NCI-H128 (cell line): ENCODE results near the gene RIOK3.
"Not testable (repeated sequence)": the region's sequence is repeated elsewhere in the genome, so short reads cannot be mapped to it uniquely, and the experiment has no call there.

Experiments
- DNase-seq: peaks from one replicate; lab custom pipeline; 2025; ENCODE audit not compliant: unreplicated experiment; lab: John Stamatoyannopoulos, UW

RIOK3 gene

DNA sequence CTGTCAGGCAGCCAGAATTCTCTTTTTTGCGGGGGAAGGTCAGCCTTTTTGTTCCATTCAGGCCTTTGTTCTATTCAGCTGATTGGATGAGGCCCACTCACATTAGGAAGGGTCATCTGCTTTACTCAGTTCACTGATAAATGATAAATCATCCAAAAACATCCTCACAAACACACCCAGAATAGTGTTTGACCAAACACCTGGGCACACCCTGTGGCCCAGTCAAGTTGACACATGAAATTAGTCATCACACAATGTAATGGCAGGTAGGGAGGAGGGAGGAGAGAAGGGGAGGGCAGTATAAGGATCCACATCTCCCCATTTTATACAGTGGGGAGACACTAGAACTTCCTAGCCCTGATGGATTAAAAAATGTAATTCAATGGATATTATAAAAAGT is 41.9 kb downstream of the RIOK3 start:
- DNase-seq, result no peak

DNA sequence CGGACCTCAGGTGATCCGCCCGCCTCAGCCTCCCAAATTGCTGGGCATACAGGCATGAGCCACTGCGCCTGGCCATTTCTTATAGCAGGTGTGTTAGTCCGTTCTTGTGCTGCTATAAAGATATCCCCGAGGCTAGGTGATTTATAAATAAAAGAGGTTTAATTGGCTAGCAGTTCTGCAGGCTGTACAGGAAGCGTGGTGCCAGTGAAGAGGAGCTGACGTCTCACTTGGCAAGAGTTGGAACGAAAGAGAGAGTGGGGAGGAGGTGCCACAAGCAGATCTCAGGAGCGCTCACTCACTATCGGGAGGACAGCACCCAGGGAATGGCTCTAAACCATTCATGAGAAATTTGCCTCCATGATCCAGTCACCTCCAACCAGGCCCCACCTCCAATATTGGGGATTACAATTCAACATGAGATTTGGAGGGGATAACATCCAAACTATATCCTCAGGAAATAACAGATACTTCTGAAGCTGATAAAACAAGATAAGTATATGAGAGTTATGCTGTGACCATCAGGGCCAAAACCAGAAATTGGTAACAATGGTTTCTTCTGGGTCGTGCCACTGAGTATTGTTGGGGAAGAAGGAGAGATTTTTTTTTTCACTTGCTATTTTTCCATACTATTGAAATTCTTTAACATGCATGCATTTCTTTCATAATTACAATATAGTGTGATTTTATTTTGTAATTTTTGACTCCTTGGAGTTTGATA is 42.8 kb downstream of the RIOK3 start:
- DNase-seq, result no peak

- DNase-seq, result no peak
These were observed 45.0 kb downstream of the RIOK3 start for GRCh38 chr18:23498117-23498516.

DNA sequence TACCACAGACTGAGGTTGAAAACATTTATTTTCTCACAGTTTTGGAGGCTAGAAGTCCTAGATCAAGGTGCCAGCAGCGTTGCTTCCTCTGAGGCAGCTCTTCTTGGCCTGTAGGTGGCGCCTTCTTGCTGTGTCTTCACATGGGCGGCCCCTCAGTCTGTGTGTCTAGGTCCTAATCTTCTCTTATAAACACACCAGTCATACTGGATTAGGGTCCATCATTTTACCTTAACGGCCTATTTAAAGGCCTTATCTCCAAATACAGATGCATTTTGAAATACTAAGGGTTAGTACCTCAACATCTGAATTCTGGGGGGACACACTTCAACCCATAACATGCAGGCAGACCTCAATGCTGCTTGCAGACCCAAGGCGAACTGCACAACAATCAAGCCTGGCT is 45.8 kb downstream of the RIOK3 start:
- peak; percentile 40 for DNase-seq

DNA sequence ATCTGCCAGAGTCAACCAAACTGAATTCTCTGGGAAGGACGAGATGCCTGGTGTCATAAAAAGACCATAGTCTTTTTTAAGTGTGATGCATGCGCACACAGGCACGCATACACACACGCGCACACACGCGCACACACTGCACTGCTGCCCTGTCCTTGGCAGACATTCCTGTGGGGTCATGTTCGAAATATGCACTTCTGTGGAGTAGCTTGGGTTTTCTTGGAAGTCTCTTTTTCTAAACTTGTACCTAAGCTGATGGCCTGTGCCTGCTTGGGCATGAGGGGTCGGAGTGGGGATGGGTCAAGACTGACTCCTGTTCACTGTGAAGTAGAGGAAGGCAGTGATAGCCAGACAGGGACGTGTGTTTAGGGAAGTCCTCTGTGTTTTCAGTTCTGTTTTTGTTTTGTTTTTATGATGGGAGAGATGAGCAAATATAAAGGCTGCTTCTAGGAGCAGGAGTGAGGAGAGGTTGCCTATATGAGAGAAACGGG is 46.2 kb downstream of the RIOK3 start:
- no peak for DNase-seq

- no peak for DNase-seq
These were observed 48.5 kb downstream of the RIOK3 start for GRCh38 chr18:23501626-23502025.

DNA sequence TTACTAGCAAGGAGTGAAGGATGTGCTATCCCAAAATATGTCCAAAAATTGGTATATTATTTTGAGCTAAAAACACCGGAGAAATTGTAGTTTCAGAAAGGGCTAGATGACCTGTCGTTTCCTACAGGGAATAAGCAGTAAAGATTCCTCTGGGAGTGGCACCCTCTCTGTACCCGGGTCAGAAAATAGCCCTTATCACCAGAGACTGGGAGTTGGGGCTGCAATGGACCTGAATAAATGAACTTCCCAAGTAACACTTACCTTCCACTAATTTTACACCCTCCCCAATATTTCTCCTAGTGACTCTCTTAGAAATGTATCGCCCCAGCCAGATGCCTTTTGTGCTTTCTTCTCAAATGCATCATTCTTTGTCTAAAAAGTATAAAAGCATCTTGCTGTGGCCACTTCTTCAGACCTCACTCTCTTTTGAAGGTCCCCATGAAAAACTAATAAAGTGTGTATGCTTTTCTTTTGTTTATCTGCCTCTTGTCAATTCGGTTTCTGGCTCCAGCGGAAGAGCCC is 49.5 kb downstream of the RIOK3 start:
- no peak for DNase-seq

DNA sequence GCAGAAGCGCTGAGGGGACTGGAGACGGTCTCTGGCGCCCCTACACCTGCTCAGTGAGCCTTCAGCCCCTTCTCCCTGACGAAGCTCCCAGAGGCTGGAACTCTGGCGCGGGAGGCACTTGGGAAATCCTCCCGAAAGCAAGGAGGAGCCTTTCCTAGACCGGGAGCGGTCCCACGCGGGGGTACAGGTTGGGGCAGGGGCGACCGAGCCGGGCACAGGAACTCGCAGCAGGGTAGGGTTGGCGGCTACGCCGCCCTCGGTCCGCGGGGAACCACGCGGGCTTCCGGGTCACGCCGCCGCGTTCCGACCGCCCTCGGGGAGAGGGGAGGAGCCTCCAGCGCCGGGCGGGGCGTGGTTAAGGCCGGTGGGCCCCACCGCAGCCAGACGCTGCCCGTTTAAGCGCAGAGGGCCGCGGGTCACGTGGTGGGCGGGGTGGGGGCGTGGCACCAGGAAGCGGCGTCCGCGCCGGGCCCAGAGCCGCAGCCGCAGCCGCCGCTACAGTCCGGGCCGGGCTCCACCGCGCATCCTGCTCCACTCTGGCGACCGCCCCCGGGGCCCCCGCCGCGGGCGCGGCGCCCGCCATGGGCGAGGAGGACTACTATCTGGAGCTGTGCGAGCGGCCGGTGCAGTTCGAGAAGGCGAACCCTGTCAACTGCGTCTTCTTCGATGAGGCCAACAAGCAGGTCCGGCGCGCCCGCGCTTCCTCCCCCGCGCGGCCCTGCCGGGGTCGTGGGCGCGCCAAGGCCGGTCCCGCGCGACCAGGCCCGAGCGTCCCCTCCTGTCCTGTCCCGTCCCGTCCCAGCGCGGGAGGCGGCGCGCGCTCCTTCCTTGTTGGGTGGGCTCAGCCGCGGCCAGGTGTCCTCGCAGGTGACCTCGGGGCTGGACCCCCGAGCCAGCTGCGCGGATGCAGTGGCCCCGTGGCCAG is 50.2 kb downstream of the RIOK3 start, which contains the start of gene RMC1:
RMC1 (plus strand) TSS at position 474 of the 925 bp plus-strand sequence; CDS start at position 582, 108 bp downstream.
- peak; percentile 89 for DNase-seq

DNA sequence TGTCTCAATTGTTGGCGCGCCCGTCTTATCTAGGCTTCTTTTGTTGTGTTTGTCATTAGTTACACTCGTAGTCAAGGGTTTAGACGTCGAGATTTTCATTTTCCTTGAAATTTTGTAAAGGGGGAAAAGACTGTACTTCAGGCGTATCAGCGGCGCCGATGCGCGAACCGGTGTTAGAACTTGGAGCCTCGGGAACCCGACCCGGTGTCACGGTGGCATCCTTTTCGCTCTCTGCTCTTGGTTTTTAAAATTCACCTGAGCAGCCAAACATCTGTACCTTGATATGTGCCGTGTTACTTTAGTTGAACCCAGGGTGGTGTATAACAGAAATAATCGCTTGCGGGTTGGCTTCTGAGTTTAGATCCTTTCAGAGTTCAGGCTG is 50.9 kb downstream of the RIOK3 start:
- no peak for DNase-seq

DNA sequence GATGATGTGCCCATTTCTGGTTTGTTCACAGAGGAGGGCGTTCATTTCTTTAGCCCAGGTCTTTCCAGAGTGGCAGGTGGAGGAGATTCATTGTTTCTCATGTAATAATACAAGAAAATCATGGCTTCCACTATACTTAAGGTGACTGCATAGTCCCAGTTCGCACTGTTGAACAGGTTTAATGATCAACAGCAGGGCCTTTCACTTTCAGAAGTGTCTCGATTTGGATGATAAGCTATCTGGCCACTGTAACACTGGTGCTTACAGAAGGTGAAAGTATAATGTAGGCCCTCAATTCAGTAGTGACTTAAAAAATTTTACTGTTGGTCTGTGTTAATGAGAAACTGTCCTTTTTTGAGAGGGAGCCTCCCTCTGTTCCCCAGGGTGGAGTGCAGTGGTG is 51.6 kb downstream of the RIOK3 start:
- no peak for DNase-seq

GRCh38 chr18:23506393-23506792 is 53.3 kb downstream of the RIOK3 start:
- DNase-seq, result no peak

GRCh38 chr18:23510923-23511322 is 57.8 kb downstream of the RIOK3 start:
- not testable (repeated sequence) for DNase-seq

DNA sequence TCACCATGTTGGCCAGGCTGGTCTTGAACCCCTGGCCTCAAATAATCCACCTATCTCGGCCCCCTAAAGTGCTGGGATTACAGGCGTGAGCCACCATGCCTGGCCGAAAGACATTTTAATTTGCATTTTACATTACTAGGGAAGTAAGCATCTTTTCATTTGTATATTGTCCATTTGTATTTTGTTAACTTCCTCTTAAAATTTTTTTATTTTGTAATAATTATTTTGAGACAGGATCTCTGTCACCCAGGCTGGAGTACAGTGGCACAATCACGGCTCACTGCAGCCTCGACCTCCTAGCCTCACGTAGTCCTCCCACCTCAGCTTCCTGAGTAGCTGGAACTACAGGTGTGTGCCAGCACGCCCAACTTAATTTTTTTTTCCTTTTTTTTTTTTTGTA is 59.1 kb downstream of the RIOK3 start:
- DNase-seq, result not testable (repeated sequence)

DNA sequence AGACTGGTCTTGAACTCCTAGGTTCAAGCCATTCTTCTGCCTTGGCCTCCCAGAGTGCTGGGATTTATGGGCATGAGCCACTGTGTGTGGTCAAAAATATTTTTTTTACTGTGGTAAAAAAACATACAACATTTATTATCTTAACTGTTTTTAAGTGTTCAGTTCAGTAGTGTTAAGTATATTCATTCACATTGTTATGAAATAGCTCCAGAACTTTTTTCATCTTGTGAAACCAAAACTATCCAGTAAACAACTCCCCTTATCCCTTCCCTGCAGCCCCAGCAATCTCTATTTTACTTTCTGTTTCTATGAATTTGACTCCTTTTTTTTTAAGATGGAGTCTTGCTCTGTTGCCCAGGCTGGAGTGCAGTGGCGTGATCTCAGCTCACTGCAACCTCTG is 59.6 kb downstream of the RIOK3 start:
- DNase-seq, result no peak

- DNase-seq, result peak; percentile 74
These were observed 62.9 kb downstream of the RIOK3 start for GRCh38 chr18:23515911-23516546.

- DNase-seq, result no peak
These were observed 66.6 kb downstream of the RIOK3 start for GRCh38 chr18:23519734-23520133.

- no peak for DNase-seq
These were observed 68.2 kb downstream of the RIOK3 start for GRCh38 chr18:23521271-23521670.

- no peak for DNase-seq
These were observed 68.8 kb downstream of the RIOK3 start for GRCh38 chr18:23521907-23522306.

DNA sequence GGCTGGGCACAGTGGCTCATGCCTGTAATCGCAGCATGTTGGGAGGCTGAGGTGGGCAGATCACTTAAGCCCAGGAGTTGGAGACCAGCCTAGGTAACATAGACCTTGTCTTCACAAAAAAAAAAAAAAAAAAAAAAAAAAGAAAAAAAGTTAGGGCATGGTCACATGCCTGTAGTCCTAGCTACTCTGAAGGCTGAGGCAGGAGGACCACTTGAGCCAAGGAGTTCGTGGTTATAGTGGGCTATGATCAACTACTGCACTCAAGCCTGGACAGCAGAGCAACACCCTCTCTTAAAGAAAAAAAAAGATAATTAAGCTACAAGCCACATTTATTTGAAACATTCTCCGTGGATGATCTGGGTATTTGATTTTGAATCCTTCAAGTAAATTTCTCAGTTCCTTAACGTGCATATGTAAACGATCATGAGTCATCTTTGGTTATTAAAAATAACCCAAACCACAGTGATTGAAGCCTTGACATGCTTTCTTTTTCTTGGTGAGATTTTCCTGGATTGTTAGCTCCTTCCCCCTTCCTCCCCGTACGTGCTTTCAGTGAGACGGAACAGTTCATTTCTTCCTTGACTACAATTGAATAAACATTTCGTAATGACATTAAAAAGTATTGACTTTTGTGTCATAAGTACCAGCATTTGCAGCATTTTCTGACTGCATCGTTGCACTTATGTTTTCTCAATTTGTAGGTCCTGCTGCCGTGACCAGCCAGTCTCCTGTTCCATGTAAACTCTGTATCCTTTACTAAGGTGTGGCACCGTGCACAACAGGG is 70.5 kb downstream of the RIOK3 start:
- DNase-seq, result no peak

- DNase-seq, result no peak
These were observed 71.2 kb downstream of the RIOK3 start for GRCh38 chr18:23524213-23524707.
